H9 (cell line): Measurements from ENCODE around the gene PRSS57. TPM values are rescaled to one million over a fixed set of nuclear protein-coding genes. Genes with fewer than 3 reads are reported as not detected.

Experiments
- DNase-seq: peaks from one replicate; pipeline ENCODE4 v3.0.0-alpha.2; 2017
- H2AFZ ChIP-seq: one replicate; pipeline ENCODE4 v1.6.1; 2013; ENCODE audit warnings: mild to moderate bottlenecking, low read length, control low read depth, moderate library complexity
- H2AK5ac ChIP-seq: 2 replicates; pipeline ENCODE4 v1.6.1; 2013; ENCODE audit warnings: low read length, control low read depth, mixed read lengths; ENCODE audit not compliant: insufficient read length
- H2BK120ac ChIP-seq: one replicate; pipeline ENCODE4 v1.6.1; 2013; ENCODE audit warnings: low read depth, mild to moderate bottlenecking, low read length, control low read depth, inconsistent platforms; ENCODE audit not compliant: poor library complexity, severe bottlenecking
- H2BK12ac ChIP-seq: 2 replicates; pipeline ENCODE4 v1.6.1; 2013; ENCODE audit warnings: low read length, control low read depth, mixed read lengths, low read depth; ENCODE audit not compliant: insufficient read length
- H2BK15ac ChIP-seq: 2 replicates; pipeline ENCODE4 v1.6.1; 2013; ENCODE audit warnings: low read depth, low read length, control low read depth
- H2BK20ac ChIP-seq: one replicate; pipeline ENCODE4 v1.6.1; 2013; ENCODE audit warnings: low read depth, mild to moderate bottlenecking, low read length, control low read depth, inconsistent platforms; ENCODE audit not compliant: poor library complexity, severe bottlenecking
- H2BK5ac ChIP-seq: 2 replicates; pipeline ENCODE4 v1.6.1; 2013; ENCODE audit warnings: low read length, control low read depth, mixed read lengths; ENCODE audit not compliant: insufficient read length
- H3K14ac ChIP-seq: 2 replicates; pipeline ENCODE4 v1.6.1; 2013; ENCODE audit warnings: low read length, control low read depth; ENCODE audit not compliant: insufficient read depth
- H3K18ac ChIP-seq: 2 replicates; pipeline ENCODE4 v1.6.1; 2013; ENCODE audit warnings: low read depth, mild to moderate bottlenecking, mixed read lengths, low read length, control low read depth; ENCODE audit not compliant: insufficient read length
- H3K23ac ChIP-seq: 2 replicates; pipeline ENCODE4 v1.6.1; 2013; ENCODE audit warnings: low read length, control low read depth, mixed read lengths, low read depth; ENCODE audit not compliant: insufficient read length
- H3K23me2 ChIP-seq: 2 replicates; pipeline ENCODE4 v1.6.1; 2013; ENCODE audit warnings: low read depth, mild to moderate bottlenecking, mixed read lengths, low read length, control low read depth; ENCODE audit not compliant: insufficient read length, poor library complexity, severe bottlenecking
- H3K27ac ChIP-seq: 2 replicates; pipeline ENCODE4 v1.5.1; 2013; ENCODE audit warnings: low read length, control low read depth, mixed read lengths, low read depth; ENCODE audit not compliant: insufficient read length
- H3K27me3 ChIP-seq: 2 replicates; pipeline ENCODE4 v1.6.1; 2013; ENCODE audit warnings: low read length, control low read depth, inconsistent platforms; ENCODE audit not compliant: insufficient read depth
- H3K4ac ChIP-seq: 2 replicates; pipeline ENCODE4 v1.6.1; 2013; ENCODE audit warnings: low read depth, mild to moderate bottlenecking, control low read depth, inconsistent platforms, low read length, moderate library complexity
- H3K4me1 ChIP-seq: 2 replicates; pipeline ENCODE4 v1.6.1; 2013; ENCODE audit warnings: low read length, control low read depth, inconsistent platforms; ENCODE audit not compliant: insufficient read depth
- H3K4me2 ChIP-seq: 2 replicates; pipeline ENCODE4 v1.6.1; 2013; ENCODE audit warnings: low read length, control low read depth, mixed read lengths; ENCODE audit not compliant: insufficient read length, insufficient read depth
- H3K56ac ChIP-seq: 2 replicates; pipeline ENCODE4 v1.6.1; 2013; ENCODE audit warnings: low read depth, mild to moderate bottlenecking, mixed read lengths, low read length, control low read depth; ENCODE audit not compliant: insufficient read length
- H3K79me1 ChIP-seq: 2 replicates; pipeline ENCODE4 v1.6.1; 2013; ENCODE audit warnings: low read depth, mild to moderate bottlenecking, moderate library complexity, low read length, control low read depth, inconsistent platforms; ENCODE audit not compliant: insufficient read depth, poor library complexity, severe bottlenecking
- H3K79me2 ChIP-seq: 2 replicates; pipeline ENCODE4 v1.6.1; 2013; ENCODE audit warnings: low read length, control low read depth, inconsistent platforms; ENCODE audit not compliant: insufficient read depth
- H3K9ac ChIP-seq: 2 replicates; pipeline ENCODE4 v1.6.1; 2013; ENCODE audit warnings: low read length, control low read depth, mixed read lengths; ENCODE audit not compliant: insufficient read length; ENCODE audit errors: extremely low read depth
- H3K9me3 ChIP-seq: one replicate; pipeline ENCODE4 v1.6.1; 2013; ENCODE audit warnings: low read depth, low read length, inconsistent platforms; ENCODE audit not compliant: control insufficient read depth
- H3T11ph ChIP-seq: one replicate; pipeline ENCODE4 v1.6.1; 2013; ENCODE audit warnings: mild to moderate bottlenecking, low read length, control low read depth, inconsistent platforms
- H4K20me1 ChIP-seq: one replicate; pipeline ENCODE4 v1.6.1; 2013; ENCODE audit not compliant: control insufficient read depth, insufficient read length, insufficient read depth
- H4K5ac ChIP-seq: 2 replicates; pipeline ENCODE4 v1.6.1; 2013; ENCODE audit warnings: low read depth, mild to moderate bottlenecking, mixed read lengths, low read length, control low read depth; ENCODE audit not compliant: insufficient read length
- H4K8ac ChIP-seq: replicated peaks from 2 replicates; pipeline ENCODE4 v1.6.1; 2013; ENCODE audit warnings: low read length, control low read depth, mixed read lengths, low read depth; ENCODE audit not compliant: insufficient read length
- H4K91ac ChIP-seq: 2 replicates; pipeline ENCODE4 v1.6.1; 2013; ENCODE audit warnings: low read depth, mild to moderate bottlenecking, moderate library complexity, mixed read lengths, low read length, control low read depth; ENCODE audit not compliant: insufficient read length
- H3K27ac Mint-ChIP-seq, 3 experiments: 2 replicates in 2 of 3; 3 replicates in 1 of 3; pipeline ENCODE4 v1.8.0; 2020 to 2021; ENCODE audit warnings: mixed read lengths in 3 of 3, mild to moderate bottlenecking in 1 of 3, moderate library complexity in 1 of 3
- H3K27me3 Mint-ChIP-seq: 2 replicates; pipeline ENCODE4 v1.8.0; 2021; ENCODE audit warnings: low read depth, mild to moderate bottlenecking, moderate library complexity, mixed read lengths
- H3K36me3 Mint-ChIP-seq, 3 experiments: 2 replicates in 2 of 3; 3 replicates in 1 of 3; pipeline ENCODE4 v1.8.0; 2020 to 2021; ENCODE audit warnings: low read depth in 3 of 3, mixed read lengths in 3 of 3; ENCODE audit not compliant: insufficient read depth in 1 of 3
- H3K4me1 Mint-ChIP-seq, 2 experiments: 2 replicates each; pipeline ENCODE4 v1.8.0; 2020; ENCODE audit warnings: mixed read lengths in 2 of 2
- H3K4me3 Mint-ChIP-seq, 2 experiments: 2 replicates in 1 of 2; 3 replicates in 1 of 2; pipeline ENCODE4 v1.8.0; 2020 to 2021; ENCODE audit warnings: mild to moderate bottlenecking in 2 of 2, mixed read lengths in 2 of 2, moderate library complexity in 1 of 2
- H3K9me3 Mint-ChIP-seq, 2 experiments: 2 replicates in 1 of 2; 3 replicates in 1 of 2; pipeline ENCODE4 v1.8.0; 2020; ENCODE audit warnings: mild to moderate bottlenecking in 2 of 2, mixed read lengths in 2 of 2, moderate library complexity in 1 of 2
- CTCF ChIP-seq: fragments of 200-600 bp; sonication (generic); conservative IDR thresholded peaks from 3 replicates; pipeline ENCODE4 v1.8.0; 2021; ENCODE audit warnings: antibody characterized with exemption, mild to moderate bottlenecking
- WGBS: extraction: QIAGEN DNeasy Blood & Tissue Kit; methylation state at CpG from one replicate; pipeline ENCODE4 v1.1.7; 2013; ENCODE audit warnings: missing lambda C conversion rate, low lambda C conversion rate, mixed read lengths; ENCODE audit not compliant: insufficient read length; ENCODE audit errors: extremely low coverage; 5-methylcytosine and 5-hydroxymethylcytosine counted together
- total RNA-seq: library from RNA; stranded (reverse); gene quantifications from 2 replicates; pipeline ENCODE4 v1.2.1, GENCODE V29; 2021

Gene PRSS57
- total RNA-seq, 1 experiment from 2014 or later, result not detected

DNA sequence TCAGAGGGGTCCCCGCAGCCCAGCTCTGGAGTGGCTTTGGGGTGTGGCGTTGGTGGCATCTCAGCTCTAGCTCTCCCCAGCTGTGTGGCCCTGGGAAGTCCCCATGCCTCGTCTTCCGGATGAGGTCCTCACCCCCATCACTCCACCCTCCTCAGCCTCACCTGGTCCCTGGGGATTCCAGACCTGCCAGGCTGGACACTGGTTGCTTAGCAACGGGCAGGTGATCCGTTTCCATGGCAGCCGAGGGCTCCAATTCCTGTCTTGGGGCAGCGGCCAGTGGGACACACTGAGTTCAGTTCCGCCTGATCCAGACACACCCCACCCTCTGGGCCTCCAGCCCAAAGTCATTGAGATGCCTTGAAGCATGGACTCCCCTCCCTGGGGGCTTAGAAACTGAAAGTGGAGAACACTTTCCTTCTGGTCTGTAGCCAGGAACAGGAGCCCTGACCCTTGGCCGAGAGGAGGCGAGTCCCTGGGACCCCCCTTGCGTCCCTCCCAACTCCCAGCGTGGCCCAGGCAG is 48.0 kb upstream of the PRSS57 start:
- TF ChIP-seq CTCF, result no peak
- Histone ChIP-seq H3T11ph (no peak overlapping the region), H3K4me1 (no peaks in the 10 kb centered on the region), H2BK5ac (no peak overlapping the region), H2BK20ac (no peak overlapping the region), H3K23ac (no peak overlapping the region), H2AK5ac (no peak overlapping the region), H3K4me2 (no peak overlapping the region), H3K4ac (no peak overlapping the region), H3K27me3 (no peaks in the 10 kb centered on the region), H4K91ac (no peak overlapping the region), H3K14ac (no peak overlapping the region), H2AFZ (no peak overlapping the region), H3K27ac (no peak overlapping the region), H2BK120ac (no peak overlapping the region), H3K56ac (no peak overlapping the region), H3K18ac (no peak overlapping the region), H3K79me1 (no peaks in the 10 kb centered on the region), H2BK15ac (no peak overlapping the region), H4K8ac (no peak overlapping the region), H3K79me2 (no peaks in the 10 kb centered on the region), H4K5ac (no peak overlapping the region), H3K23me2 (no peaks in the 10 kb centered on the region), H2BK12ac (no peak overlapping the region), H4K20me1 (no peaks in the 10 kb centered on the region), H3K9me3 (no peaks in the 10 kb centered on the region), H3K9ac (no peak overlapping the region)
- no peak for DNase-seq
- H3K36me3 Mint-ChIP-seq, result peaks cover 0 to 11% (median 2%) of the 10 kb centered on the region in 3 experiments; a peak in 4 of 7 replicates
- WGBS, result no CpG with 5 or more reads among the region's 13 CpGs
- no peaks in the 10 kb centered on the region for H3K4me1 Mint-ChIP-seq
- H3K4me3 Mint-ChIP-seq, result no peak overlapping the region
- H3K9me3 Mint-ChIP-seq, result peaks cover 12 to 16% of the 10 kb centered on the region in 2 experiments; a peak in 4 of 5 replicates
- no peak overlapping the region for H3K27ac Mint-ChIP-seq
- peaks cover 2% of the 10 kb centered on the region; the same call in 1 of the 2 replicates for H3K27me3 Mint-ChIP-seq
